ENCODE results near the gene NAA50.

The NAA50 gene

DNA sequence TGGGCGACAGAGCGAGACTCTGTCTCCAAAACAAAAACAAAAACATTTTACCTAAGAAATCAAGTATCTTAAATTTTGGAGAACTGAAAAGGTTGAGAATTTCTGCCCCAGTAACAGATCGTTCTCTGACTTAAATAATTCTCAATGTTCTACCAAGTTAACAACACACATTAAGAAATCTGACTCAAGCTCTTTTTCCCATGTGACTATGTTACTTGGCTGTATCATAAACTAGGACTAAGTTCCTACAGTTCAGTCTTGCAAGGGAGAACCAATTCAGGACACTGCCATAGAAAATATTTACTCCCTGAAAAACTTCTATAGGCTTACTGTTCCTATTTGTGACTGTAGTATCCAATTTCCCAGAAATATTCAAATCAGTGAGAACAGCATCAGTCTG, 28.7 kb downstream of the NAA50 start (continued):
- TF ChIP-seq ZNF211 (tag by site-specific recombination; IDR thresholded peaks at IDR 0.05; ENCODE audit: low read depth) = no peak

DNA sequence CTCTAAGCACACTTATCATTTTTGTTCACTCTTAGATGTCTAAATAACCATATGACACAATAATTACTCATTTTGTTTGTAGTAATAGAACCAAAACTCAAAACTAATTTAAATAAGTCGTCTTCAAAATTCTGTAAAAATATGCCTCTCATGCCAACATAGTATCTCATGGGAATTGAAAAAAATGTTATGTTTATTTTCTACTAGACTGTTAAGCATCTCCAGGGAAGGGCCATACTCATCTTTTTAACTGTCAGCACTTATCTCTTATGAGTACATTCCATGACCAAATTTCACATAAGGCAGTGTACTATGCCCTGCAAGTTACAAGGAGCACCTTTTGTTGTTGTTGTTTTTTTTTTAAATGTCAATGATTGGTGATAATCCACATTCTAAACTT, 31.3 kb downstream of the NAA50 start:
- TF ChIP-seq ZFHX2 (tag by site-specific recombination; conservative IDR thresholded peaks at IDR 0.05) = no peak
- no peak for TF ChIP-seq ZNF423 (tag by site-specific recombination; IDR thresholded peaks at IDR 0.05)
- TF ChIP-seq ZNF394 (tag by site-specific recombination; IDR thresholded peaks at IDR 0.05; ENCODE audit: borderline replicate concordance) = no peak
- TF ChIP-seq ZNF510 (tag by site-specific recombination; IDR thresholded peaks at IDR 0.05; ENCODE audit: insufficient replicate concordance) = no peak
- TF ChIP-seq, protein P1, sequence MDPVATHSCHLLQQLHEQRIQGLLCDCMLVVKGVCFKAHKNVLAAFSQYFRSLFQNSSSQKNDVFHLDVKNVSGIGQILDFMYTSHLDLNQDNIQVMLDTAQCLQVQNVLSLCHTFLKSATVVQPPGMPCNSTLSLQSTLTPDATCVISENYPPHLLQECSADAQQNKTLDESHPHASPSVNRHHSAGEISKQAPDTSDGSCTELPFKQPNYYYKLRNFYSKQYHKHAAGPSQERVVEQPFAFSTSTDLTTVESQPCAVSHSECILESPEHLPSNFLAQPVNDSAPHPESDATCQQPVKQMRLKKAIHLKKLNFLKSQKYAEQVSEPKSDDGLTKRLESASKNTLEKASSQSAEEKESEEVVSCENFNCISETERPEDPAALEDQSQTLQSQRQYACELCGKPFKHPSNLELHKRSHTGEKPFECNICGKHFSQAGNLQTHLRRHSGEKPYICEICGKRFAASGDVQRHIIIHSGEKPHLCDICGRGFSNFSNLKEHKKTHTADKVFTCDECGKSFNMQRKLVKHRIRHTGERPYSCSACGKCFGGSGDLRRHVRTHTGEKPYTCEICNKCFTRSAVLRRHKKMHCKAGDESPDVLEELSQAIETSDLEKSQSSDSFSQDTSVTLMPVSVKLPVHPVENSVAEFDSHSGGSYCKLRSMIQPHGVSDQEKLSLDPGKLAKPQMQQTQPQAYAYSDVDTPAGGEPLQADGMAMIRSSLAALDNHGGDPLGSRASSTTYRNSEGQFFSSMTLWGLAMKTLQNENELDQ (tag by site-specific recombination; IDR thresholded peaks at IDR 0.05; ENCODE audit: low read depth) = no peak
- TF ChIP-seq ZNF664 (tag by site-specific recombination; IDR thresholded peaks at IDR 0.05) = no peak
- TF ChIP-seq, protein P2, sequence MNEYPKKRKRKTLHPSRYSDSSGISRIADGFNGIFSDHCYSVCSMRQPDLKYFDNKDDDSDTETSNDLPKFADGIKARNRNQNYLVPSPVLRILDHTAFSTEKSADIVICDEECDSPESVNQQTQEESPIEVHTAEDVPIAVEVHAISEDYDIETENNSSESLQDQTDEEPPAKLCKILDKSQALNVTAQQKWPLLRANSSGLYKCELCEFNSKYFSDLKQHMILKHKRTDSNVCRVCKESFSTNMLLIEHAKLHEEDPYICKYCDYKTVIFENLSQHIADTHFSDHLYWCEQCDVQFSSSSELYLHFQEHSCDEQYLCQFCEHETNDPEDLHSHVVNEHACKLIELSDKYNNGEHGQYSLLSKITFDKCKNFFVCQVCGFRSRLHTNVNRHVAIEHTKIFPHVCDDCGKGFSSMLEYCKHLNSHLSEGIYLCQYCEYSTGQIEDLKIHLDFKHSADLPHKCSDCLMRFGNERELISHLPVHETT (tag by site-specific recombination; IDR thresholded peaks at IDR 0.05) = no peak
- H3K4me1 ChIP-seq (ENCODE audit: control insufficient read depth, insufficient read depth, low read length) = no peaks in the 10 kb centered on the region
- no peak overlapping the region for H3K4me3 ChIP-seq (ENCODE audit: low read depth, low read length)
- no peak overlapping the region for H3K27ac ChIP-seq (ENCODE audit: extremely low read depth, low read depth, low read length)
- ChIA-PET POLR2A (no interaction called here), CTCF (interaction anchor here (0.8 kb wide), 1 partner anchor 12 kb away, joined by 6 read pairs; no protein-coding TSS in a partner anchor)
- H3K9me3 ChIP-seq (ENCODE audit: control insufficient read depth, insufficient read depth, low read depth, low read length) = no peaks in the 10 kb centered on the region
- peaks cover 0 to 15% of the 10 kb centered on the region in 2 experiments; a peak in 1 of 3 replicates for H3K36me3 ChIP-seq (ENCODE audit: control insufficient read depth in 2 of 2, insufficient read depth in 1 of 2, low read length in 2 of 2)

DNA sequence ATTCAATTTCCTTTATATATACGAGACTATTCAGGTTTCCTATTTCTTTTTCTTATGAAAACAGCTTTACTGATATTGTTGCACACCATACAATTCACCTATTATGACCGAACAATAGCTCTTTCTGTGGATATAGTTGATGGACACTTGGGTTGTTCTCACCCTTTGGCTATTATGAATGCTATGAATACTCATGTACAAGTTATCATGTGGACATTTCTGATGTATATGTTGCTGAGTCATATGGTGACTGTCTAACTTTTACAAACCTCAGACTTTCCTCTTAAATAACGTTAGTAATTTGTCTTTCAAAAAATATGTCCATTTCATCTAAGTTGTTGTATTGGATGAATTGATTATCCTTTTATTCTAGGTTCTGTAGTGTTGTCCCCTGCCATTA, 33.9 kb downstream of the NAA50 start:
- Histone ChIP-seq H3K27ac (ENCODE audit: extremely low read depth, low read depth, low read length) (no peak overlapping the region), H3K9me3 (ENCODE audit: control insufficient read depth, insufficient read depth, low read depth, low read length) (no peaks in the 10 kb centered on the region), H3K4me3 (ENCODE audit: low read depth, low read length) (no peak overlapping the region), H3K36me3 (ENCODE audit: control insufficient read depth in 2 of 2, insufficient read depth in 1 of 2, low read length in 2 of 2) (no peaks in the 10 kb centered on the region), H3K4me1 (ENCODE audit: control insufficient read depth, insufficient read depth, low read length) (no peaks in the 10 kb centered on the region)
- ChIA-PET POLR2A (interaction anchor here (0.6 kb wide), 2 partner anchors 13 to 501 kb away, joined by 3 to 4 read pairs; no protein-coding TSS in a partner anchor), CTCF (interaction anchor here (0.6 kb wide), 1 partner anchor 624 kb away, joined by 3 read pairs; no protein-coding TSS in a partner anchor)
- TF ChIP-seq ZNF324 (tag by site-specific recombination; IDR thresholded peaks at IDR 0.05) = no peak
- TF ChIP-seq ZNF433 (tag by site-specific recombination; IDR thresholded peaks at IDR 0.05; ENCODE audit: low read depth) = no peak
- no peak for TF ChIP-seq GFI1B (tag by site-specific recombination; IDR thresholded peaks at IDR 0.05)
- no peak for TF ChIP-seq ZNF624 (tag by site-specific recombination; IDR thresholded peaks at IDR 0.05)
- TF ChIP-seq, protein P3, sequence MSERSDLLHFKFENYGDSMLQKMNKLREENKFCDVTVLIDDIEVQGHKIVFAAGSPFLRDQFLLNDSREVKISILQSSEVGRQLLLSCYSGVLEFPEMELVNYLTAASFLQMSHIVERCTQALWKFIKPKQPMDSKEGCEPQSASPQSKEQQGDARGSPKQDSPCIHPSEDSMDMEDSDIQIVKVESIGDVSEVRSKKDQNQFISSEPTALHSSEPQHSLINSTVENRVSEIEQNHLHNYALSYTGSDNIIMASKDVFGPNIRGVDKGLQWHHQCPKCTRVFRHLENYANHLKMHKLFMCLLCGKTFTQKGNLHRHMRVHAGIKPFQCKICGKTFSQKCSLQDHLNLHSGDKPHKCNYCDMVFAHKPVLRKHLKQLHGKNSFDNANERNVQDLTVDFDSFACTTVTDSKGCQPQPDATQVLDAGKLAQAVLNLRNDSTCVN (tag by site-specific recombination; optimal IDR thresholded peaks at IDR 0.05) = no peak
- TF ChIP-seq, protein P4, sequence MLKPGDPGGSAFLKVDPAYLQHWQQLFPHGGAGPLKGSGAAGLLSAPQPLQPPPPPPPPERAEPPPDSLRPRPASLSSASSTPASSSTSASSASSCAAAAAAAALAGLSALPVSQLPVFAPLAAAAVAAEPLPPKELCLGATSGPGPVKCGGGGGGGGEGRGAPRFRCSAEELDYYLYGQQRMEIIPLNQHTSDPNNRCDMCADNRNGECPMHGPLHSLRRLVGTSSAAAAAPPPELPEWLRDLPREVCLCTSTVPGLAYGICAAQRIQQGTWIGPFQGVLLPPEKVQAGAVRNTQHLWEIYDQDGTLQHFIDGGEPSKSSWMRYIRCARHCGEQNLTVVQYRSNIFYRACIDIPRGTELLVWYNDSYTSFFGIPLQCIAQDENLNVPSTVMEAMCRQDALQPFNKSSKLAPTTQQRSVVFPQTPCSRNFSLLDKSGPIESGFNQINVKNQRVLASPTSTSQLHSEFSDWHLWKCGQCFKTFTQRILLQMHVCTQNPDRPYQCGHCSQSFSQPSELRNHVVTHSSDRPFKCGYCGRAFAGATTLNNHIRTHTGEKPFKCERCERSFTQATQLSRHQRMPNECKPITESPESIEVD (tag by site-specific recombination; IDR thresholded peaks at IDR 0.05) = no peak
- TF ChIP-seq ZNF404 (tag by site-specific recombination; IDR thresholded peaks at IDR 0.05) = no peak
- TF ChIP-seq ZNF707 (tag by site-specific recombination; IDR thresholded peaks at IDR 0.05) = no peak
- no peak for TF ChIP-seq BCL11B (tag by site-specific recombination; IDR thresholded peaks at IDR 0.05; ENCODE audit: low read depth)
- no peak for TF ChIP-seq ZFHX2 (tag by site-specific recombination; conservative IDR thresholded peaks at IDR 0.05)
- TF ChIP-seq ZNF350 (tag by site-specific recombination; IDR thresholded peaks at IDR 0.05) = no peak
- TF ChIP-seq ZNF48 (tag by site-specific recombination; IDR thresholded peaks at IDR 0.05) = no peak
- TF ChIP-seq, protein P5, sequence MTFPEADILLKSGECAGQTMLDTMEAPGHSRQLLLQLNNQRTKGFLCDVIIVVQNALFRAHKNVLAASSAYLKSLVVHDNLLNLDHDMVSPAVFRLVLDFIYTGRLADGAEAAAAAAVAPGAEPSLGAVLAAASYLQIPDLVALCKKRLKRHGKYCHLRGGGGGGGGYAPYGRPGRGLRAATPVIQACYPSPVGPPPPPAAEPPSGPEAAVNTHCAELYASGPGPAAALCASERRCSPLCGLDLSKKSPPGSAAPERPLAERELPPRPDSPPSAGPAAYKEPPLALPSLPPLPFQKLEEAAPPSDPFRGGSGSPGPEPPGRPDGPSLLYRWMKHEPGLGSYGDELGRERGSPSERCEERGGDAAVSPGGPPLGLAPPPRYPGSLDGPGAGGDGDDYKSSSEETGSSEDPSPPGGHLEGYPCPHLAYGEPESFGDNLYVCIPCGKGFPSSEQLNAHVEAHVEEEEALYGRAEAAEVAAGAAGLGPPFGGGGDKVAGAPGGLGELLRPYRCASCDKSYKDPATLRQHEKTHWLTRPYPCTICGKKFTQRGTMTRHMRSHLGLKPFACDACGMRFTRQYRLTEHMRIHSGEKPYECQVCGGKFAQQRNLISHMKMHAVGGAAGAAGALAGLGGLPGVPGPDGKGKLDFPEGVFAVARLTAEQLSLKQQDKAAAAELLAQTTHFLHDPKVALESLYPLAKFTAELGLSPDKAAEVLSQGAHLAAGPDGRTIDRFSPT (tag by site-specific recombination; IDR thresholded peaks at IDR 0.05) = no peak
- no peak for TF ChIP-seq ZNF16 (tag by site-specific recombination; IDR thresholded peaks at IDR 0.05; ENCODE audit: low read depth)
- no peak for TF ChIP-seq ZNF354C (tag by site-specific recombination; IDR thresholded peaks at IDR 0.05; ENCODE audit: borderline replicate concordance, low read depth)
- TF ChIP-seq HOXD13 (CRISPR knock-in tag; IDR thresholded peaks at IDR 0.05; ENCODE audit: borderline replicate concordance) = no peak
- no peak for TF ChIP-seq ZNF560 (tag by site-specific recombination; IDR thresholded peaks at IDR 0.05; ENCODE audit: borderline replicate concordance)
- no peak for TF ChIP-seq ZNF138 (tag by site-specific recombination; IDR thresholded peaks at IDR 0.05; ENCODE audit: borderline replicate concordance)
